HG03280 (cell line): ENCODE data around the gene GINS1.
"Not testable (repeated sequence)": the region's sequence is repeated elsewhere in the genome, so short reads cannot be mapped to it uniquely, and the experiment has no call there.

Source experiments
- ATAC-seq: cut with Tn5 transposase; IDR thresholded peaks from one replicate; pipeline ENCODE4 v1.9.1; 2021; ENCODE audit warnings: mild to moderate bottlenecking, moderate library complexity; ENCODE audit not compliant: unreplicated experiment

Gene GINS1

DNA sequence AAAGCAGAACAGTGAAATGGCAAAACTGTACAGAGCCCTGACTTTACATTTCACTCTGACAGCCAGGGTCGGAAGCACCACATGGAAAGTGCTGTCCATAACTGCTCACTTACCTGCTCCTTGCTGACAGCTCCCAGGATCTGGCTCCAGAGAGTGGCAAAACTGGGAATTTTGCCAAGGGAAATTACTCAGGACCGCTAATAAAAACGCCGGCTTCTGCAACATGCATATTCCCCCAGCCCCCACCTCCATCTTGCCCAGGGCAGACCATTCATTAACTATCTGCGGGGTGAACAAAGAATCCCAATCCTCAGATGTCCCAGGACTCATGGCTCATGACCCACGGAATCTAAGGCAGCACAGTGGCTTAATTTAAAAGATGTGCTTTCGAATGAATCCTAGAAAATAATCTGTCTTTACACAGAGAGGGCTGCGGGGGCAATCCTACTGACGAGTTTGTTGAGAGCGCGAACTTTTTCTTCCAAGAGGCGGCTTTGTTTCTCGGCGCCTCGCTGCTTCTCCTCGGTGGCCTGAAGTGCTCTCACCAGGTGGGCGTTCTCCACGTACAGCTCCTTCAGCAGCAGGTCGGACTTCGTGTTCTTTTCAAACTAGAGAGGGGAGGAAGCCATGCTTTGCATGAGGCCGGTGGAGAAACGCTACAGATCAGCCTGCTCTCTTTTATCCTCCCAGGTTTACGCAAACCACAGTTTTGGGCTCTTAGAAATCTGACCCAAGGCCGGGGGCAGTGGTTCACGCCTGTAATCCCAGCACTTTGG, 45.8 kb downstream of the GINS1 start:
- ATAC-seq: no peak

DNA sequence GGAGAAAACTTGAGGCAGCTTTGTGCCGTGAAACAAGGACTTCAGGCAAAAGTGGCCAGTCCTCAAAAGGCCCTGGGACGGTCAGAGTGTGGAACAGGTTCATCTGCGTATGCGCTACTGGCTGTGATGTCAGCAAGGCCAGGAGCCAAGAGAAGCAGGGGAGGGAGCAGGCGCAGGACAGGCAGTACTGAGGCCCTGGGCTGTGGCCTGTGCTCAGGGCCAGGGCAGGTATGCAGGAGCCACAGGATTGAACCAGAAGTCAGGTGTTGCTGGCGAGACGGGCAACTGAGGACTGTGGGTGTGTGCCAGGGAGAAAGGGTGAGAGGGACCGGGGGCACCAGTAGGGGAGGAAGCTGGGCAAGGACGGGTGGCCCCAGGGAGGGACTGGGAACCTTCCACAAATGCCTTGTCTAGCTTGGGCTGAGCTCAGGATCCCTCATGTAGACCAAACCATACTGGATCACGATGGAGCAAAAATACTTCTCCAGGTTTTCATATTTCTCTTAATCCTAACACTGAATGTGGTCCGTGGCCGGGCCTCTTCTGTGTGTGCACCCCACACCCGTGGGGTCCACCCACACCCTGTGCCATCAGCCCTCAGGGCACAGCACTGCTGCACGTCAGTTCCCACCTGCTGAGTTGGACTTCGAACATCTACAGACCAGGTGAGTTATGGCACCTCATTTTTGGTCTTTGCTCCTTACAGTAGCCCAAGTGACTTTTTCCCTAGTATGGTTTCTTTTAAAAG, 46.9 kb downstream of the GINS1 start:
- ATAC-seq: no peak

DNA sequence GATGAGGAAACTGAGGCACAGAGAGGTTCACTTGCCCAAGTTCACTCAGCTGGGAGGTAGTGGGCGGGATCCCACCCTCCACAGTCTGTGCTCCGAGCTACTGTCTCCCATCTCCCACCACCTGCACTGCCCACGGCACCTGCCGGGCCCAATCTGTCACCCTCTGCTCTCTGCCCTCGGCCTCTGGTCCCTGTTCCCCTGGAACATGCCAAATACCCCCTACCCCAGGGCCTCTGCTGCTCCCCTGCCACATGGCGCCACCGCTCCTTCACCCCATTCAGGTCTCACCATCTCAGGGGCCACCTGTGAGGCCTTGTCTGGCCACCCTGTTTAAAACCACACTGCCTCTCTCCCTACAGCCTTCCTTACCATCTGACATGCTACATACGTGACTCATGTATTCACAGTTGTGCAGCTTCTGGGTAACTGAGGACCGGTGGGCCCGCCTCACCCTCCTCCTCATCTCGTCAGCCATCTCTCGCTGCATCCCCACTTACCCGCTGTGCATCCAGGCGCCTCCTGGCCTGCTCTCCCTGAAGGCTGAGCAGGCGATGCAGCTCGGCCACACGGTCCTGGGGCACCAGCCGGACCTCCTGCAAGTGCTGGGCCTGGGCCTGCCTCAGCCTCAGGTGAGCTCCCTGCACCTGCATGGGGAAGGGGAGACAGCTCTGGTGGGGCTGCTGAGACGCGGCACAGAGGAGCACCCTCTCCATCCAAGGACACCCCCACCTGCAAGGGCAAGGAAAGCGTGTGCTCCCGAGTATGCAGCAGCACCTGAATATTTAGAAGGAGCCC, 50.6 kb downstream of the GINS1 start:
- no peak for ATAC-seq

DNA sequence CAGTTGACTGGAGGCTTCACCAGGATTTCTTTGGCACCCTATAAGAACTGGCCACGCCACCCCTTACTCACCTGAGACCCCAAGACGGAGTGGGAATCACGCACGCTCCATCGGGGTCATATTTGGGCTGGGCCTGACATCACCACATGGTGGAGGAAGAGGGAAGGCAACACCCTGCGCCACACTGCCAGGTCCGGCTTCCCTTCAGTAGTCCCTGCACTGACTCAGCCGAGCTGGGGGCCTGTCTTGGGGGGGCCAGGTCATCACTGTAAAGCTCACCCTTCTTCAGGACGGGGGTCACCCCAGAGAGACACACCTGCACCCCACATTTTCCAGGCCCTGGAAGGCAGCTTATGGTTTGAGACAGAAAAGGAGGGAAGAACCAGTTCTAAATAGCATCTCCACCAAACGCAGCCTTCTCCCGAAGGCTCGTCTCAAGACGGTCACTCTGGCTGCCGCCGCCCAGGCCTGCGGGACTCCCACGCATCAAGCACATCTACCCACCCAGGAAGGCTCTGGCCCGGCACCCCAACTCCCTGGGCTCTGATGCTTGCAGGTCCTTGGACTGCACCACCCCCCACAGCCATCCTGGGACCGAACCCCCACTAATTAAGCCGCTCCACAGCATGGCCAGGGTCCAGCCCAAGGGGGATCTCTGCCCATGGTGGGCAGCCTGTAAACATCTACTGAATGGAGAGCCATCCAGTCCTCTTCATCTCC, 51.8 kb downstream of the GINS1 start:
- no peak for ATAC-seq

DNA sequence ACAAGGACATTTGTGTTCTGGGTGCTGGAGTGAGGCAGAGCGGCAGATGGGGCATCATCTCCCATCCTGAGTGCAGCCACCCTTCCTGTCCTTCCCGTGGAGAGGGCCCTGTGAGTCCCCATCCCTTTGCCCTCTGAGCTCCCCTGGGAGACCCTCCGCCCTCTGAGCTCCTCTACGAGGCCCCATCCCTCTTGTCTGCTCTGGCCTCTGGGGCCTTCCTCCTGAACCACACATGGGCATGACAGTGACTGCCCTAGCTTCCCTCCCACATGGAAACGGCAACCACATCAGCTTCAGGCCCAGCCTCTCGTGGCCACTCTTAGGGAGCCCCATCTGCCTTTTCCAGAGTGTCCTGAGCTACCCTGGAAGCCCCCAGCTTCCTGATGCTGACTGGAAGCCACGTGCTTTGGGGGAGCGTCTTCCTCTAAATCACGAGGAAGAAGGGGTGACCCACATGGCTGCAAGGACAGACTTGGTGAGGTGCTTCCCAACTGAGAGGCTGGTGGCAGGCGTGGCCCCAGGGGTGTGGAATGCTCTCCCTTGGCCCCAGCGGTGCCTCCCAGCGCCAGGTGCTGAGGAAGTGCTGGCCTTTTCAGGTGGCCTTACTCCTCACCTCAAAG, 52.6 kb downstream of the GINS1 start:
- no peak for ATAC-seq

DNA sequence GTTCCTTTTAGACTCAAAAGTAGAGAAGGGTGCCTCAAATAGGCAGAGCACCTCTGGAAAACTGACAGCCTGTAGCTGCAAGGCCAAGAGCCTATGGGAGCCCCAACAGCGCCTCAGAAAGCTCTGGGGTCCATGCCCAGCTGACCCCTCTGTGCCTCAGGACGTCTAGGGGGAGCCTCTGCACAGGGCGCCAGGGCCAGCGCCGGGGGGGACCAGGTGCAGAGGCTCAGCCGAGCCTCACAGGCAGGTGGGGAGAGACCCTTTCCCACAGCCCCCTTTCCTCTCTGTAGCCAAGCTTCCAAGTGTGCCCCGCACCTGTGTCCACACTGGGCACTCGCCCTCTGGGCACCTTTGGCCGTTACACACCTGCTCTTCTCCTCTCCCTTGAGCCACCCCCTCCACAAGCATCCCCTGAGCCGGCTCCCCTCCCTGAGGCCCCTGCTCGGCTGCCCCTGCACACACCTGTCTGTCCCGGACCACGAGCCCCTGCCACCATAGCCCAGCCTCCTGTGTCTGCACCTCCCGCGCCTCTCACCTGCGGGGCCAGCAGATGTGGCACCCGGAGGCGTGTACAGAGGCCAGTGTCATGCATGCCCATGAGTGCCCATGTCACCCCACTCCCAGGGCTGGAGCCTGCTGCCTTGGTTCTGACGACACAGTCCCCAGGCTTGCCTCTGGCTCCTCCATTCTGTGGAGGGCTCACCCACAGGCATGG, 53.2 kb downstream of the GINS1 start:
- no peak for ATAC-seq

DNA sequence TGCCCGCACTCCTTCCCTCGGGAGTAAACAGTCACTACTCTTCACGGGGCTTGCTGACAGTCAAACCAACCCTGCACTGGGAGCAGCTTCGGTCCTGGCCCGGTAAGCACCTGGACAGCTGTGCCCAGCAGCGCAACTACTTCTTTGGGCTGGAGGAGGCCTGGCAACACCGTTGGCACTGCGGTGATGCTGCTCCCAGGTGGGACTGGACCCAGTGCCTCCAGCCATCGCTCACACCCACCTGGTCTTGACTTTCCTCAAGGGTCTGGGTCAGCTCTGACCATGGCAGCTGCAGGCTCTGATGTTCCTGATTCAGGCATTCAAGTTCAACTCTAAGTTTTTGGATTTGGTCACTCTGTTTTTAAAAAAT, 53.8 kb downstream of the GINS1 start:
- no peak for ATAC-seq

DNA sequence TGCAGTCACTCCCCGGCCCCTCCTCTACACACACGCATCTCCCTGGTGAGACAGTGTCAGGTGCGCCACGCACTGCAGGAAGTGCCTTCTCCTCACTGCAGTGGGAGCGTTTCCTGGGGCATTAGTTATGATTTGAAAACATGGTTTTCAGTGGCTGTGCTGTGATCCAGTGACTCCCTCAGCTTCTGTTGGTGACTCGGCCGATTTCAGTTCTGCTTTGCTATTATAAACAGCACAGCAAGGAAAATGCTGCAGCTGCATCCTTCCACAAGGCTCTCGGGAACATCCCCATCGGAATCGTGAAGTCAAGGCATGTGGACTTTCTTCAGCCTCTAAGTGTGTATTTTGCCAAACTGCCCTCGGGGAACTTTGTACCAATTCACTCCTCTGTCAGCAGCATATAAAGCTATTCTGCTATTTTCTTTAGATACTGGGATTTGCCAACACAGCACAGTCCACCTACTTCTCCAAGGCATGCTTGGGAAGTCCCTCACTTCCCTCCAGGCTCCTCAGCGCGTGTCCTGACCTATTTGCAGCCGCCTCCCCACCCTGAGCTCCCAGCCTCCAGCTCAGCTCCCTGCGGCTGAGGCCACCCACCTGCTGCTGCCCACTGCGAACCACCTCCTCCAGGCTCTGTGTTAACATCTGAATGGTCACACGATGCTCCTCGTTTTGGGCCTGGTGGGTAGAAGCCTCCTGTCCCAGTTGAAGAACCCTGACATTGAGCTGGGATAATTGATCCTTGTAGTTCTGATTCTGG, 54.5 kb downstream of the GINS1 start:
- ATAC-seq: no peak

DNA sequence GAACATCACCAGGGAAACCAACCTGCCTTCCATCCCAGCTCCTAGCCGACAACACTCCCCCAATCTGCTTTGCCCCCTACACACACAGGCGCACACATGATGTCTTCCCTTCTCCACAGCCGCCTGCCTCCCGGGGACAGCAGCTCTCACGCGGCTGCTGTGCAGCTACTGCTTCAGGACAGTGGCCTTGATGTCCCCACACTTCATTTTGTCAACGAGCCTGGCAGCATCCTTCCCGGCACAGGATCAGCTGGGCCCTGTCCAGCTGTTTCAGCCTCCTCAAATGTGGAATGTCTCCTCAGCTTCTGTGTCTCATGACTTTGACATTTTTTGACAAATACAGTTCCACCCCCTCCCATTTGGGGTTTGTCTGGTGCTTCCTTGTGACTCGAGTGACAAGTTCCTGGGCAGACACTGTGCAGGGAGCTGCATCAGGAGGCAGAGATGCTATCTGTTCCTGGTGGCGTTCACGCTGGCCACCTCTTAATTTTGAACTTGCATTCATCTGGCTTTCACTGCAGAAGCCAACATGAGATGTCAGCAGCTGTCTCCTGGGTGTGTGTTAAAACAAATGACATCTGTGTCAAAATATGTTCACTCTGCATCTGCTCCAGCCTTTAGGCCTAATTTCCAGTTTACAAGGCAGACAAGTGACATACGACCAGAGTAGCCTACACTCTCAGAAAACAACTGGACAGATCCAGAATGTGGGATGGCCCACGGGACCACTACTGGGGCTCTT, 57.2 kb downstream of the GINS1 start:
- ATAC-seq: no peak

DNA sequence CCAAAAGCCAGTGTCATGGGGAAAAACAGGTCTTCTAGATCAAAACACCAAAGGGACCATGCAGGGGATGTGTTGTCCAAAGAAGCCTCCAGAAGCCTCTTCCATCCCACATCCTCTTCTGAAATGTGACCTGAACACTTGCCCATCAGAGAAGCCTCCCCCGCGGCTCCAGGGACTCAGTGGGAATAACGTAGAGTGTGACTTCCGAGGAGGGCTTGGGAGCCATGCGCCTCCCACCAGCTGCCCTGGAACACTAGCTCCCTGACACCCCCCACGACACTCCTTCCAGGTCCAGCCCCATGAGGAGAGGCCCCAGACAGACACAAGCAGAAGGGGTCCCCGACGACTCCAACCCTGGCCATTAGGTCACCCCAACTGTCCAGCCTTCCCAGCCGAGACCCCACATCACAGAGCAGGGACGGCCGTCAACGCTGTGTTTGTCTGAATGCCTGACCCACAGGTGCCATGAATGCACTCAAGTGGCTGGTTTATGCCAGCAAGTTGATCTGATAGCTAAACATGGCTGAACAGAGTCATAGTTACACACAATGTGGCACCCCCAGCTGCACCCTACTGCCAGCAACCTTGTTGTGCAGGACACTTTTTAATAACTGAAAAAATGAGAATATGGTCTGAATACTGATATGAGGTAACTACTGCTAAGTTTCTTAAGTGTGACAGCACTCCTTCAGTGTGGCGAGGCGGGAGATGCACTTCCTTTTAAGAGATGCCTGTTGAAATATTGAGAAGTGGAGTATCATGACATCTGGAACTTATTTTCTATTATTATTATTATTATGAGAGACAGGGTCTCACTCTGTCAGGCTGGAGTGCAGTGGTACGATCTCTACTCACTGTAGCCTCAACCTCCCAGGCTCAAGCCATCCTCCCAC, 58.0 kb downstream of the GINS1 start:
- ATAC-seq: no peak

DNA sequence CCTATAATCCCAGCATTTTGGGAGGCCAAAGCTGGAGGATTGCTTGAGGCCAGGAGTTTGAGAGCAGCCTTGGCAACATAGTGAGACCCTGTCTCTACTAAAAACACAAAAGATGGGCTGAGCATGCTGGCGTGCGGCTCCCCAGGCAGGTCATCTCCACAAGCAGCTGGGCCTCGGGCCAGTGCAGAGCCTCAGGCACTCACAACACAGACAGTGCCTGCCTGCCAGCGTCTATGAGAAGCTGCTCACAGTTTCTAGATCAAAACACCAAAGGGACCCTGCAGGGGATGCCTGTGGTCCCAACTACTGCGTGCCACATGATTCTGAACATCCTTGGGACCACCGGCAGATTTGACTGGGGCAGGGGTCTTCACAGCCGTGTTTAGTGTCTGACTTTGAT, 59.4 kb downstream of the GINS1 start:
- no peak for ATAC-seq

DNA sequence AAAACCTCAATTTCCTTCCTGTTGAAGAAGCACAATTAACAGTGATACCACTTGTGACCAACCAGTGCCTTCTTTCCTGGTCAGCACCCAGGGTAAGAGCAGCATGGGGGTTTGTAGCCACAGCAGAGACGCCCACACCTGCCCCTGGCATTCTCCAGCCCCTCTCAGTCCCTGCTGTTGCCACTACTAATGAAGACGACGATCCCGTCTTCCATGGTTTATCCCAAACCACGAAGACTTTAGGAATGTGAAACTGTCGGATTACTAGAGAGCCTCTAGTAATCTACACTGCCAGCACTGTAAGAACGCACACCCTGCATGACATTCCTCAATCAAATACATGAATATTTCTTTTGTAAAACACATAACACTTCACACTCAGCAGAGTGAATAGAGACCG, 60.0 kb downstream of the GINS1 start:
- no peak for ATAC-seq

DNA sequence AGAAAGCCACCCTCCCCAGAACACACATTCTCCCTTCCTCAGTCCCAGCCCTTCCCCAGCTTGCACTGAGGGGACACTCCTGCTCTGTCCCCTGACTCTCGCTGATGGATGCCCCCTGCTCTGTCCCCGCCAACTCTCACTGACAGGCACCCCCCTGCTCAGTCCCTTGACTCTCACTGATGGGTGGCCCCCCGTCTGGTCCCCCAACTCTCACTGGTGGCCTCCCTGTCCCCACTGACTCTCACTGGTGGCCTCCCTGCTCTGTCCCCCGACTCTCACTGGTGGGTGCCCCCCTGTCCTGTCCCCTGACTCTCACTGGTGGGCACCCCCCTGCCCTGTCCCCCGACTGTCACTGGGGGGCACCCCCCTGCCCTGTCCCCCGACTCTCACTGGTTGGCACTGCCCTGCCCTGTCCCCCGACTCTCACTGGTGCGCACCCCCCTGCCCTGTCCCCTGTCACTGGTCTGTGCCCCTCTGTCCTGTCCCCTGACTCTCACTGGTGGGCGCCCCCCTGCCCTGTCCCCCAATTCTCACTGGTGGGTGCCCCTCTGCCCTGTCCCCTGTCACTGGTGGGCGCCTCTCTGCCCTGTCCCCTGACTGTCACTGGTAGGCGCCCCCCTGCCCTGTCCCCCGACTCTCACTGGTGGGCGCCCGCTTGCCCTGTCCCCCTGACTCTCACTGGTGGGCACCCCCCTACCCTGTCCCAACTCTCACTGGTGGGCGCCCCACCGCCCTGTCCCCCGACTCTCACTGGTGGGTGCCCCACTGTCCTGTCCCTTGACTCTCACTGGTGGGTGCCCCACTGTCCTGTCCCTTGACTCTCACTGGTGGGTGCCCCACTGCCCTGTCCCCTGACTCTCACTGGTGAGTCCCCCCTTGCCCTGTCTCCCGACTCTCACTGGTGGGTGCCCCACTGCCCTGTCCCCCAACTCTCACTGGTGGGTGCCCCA, 60.9 kb downstream of the GINS1 start:
- ATAC-seq: no peak

DNA sequence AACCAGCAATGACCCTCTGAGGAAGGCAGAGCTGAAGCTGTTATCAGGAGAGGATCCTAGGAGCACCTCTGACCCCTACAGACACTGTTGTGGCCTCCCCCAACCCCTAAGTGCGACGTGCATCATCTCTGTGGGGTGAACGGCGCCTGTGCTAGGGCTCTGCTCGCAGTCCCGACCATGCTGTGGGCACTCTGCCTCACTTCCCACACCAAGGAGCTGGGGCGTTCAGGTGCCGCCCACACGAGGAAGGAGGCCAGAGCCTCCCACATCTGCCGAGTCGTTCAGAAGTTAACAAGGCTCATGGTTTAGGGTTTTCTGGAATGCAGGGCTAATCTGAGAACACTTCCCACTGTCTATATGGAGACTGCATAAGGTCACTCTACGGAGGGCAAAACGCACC, 62.1 kb downstream of the GINS1 start:
- no peak for ATAC-seq

DNA sequence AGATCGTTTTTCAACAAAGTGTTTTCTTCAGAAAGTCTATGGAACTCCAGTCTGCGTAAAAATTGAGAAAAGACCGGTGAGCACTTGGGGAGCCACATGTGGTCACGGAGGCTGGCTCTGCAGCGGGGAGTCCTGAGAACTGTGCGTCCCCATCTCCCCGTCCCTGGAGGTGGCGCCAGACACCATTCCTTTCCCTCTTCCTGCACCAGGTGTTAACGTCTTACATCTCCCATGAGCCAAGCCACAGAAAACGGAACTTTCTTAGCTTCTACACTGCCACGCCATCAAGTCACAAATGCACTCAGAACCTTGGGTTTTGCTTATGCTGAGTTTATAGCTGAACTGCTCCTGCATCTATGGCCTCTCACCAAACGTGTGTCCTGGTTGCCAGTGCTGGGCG, 62.6 kb downstream of the GINS1 start:
- no peak for ATAC-seq

DNA sequence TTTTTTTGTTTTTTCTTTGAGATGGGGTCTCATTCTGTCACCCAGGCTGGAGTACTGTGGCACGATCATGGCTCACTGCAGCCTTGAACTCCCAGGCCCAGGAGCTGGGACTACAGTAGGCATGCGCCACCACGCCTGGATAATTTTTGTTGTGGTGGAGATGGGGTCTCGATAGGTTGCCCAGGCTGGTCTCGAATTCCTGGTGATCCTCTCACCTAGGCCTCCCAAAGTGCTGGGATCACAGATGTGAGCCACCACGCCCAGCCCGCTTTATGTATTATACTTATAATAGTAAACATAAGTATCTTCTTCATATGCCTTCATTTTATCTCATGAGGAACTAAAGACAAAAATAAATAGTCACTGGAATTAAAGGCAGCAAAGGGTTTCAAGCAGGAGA, 63.5 kb downstream of the GINS1 start:
- ATAC-seq: no peak

DNA sequence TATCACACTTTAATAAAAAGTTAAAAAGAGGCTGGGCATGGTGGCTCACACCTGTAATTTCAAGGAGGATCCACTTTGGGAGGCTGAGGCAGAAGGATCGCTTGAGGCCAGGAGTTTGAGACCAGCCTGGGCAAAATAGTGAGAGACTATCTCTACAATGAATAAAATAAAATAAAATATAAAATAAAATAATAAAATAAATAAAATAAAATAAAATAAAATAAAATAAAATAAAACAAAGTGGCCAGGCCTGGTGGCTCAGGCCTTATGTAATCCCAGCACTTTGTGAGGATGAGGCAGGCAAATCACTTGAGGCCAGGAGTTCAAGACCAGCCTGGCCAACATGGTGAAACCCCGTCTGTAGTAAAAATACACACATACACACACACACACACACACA, 65.8 kb downstream of the GINS1 start:
- not testable (repeated sequence) for ATAC-seq
